ENCODE measurements around the gene P2RY2.
"Not testable (repeated sequence)": the region's sequence is repeated elsewhere in the genome, so short reads cannot be mapped to it uniquely, and the experiment has no call there.

Gene P2RY2

DNA sequence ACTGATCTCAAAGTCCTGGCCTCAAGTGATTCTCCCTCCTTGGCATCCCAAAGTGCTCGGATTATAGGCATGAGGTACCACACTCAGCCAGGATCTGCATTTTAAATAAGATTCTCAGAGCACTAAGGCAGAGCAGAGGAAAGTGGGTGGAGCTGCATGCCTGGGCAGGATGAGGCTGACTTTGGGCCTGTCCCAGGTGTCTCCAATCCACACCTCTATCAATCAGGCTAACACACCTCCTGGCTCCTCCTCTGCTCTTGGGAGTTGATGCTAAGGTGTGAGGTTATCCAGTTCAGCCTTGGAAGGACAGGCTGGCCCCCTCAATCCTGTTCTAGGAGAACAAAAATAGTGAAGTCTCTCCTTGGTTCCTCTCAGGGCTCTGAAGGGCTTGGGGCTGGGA, 30.2 kb upstream of the P2RY2 start:
- DNase-seq (ENCODE audit: low read depth in 3 of 3, low spot score in 1 of 3) = no peak

DNA sequence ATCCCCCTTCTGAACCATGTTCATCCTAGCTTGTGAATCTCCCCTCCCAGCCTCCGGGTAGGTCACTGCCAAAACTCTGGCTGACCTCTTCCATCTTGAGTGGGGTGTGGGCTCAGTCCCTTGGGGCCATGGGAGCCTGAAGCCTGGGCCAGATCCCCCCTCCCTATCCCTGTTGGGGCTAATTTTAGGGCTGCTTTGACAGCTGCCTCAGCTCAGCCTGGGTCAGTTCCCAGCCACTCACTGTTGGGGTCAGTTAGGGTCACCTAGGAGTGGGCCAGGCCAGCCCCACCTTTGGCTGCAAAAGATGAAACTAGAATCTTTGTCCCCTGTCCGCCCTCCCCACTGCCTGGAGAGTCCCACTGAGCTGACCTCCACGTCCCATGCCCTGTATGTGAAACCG, 29.8 kb upstream of the P2RY2 start:
- DNase-seq (ENCODE audit: low read depth in 3 of 3, low spot score in 1 of 3) = no peak

DNA sequence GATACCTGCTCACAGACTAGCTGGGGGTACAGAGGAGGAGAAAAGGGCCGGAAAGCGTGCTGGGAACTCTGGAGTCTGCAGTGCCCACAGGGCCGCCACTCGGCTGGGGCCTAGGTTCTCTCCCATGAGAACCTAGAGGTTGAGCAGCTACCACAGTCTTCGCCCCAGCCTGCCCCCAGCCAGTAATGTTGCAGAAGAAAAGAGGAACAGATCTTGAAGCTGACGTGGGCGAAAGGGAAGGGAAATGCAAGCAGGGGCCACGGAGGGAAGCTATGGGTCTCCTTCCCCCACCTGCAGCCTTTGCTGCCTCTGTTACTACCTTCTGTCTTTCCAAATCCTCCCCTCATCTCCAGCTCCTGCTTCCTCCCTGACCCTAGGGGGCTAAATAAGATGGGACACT, 28.8 kb upstream of the P2RY2 start:
- no peak for DNase-seq (ENCODE audit: low read depth in 3 of 3, low spot score in 1 of 3)

DNA sequence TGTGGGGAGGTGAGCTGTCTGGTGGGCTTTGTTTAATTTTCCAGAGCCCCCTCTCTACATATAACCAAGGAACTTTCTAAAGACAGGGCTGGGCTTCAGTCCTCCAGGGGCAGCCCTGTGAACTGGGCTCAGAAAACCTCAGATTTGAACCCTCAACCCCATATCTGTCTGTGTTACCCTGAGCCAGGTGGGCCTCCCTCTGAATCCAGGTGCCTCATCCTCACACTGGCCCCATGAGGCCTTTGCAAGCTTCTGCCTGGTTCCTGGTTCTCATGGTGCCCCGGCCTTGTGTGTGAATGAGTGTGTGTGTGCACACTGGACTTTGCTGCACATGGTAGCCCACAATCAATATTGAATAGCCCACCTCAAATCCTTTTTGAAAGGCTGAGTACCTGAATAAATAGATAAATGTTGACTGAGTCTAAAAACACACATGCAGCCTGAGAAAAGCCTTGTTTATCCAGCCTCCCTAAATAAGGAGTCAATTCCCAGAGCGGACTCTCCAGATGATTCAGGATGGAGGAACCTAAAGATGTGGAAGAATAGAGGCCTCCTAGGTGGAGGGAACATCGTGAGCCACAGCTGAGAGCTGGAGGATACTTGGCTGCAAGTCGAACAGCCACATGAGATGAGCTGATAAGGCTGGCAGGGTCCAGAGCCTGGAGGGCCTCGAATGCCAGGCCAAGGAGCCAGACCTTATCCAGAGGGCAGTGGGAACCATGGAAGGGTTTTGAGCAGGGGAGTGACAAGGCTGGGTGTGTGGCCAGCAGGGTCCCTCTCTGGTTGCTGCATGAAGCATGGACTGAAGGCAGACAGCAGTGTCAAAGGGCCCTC, 28.1 kb upstream of the P2RY2 start:
- DNase-seq (ENCODE audit: low read depth in 3 of 3, low spot score in 1 of 3) = no peak

DNA sequence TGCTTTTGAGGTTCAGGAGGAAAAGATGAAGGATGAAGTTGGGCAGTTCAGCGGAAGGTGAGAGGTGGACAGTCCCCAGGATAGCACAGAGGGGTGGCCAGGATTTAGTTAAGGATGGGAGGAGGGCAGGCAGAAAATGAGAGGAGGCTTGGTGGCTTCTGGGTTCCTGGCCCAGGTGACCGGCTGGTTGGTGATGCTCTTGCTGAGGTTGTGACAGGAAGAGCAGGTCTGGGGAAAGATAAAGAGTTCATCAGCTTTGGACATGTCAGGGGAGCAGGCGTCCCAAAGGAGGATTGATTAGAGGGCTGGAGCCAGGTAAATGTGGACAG, 27.6 kb upstream of the P2RY2 start:
- no peak for DNase-seq (ENCODE audit: low read depth in 3 of 3, low spot score in 1 of 3)

DNA sequence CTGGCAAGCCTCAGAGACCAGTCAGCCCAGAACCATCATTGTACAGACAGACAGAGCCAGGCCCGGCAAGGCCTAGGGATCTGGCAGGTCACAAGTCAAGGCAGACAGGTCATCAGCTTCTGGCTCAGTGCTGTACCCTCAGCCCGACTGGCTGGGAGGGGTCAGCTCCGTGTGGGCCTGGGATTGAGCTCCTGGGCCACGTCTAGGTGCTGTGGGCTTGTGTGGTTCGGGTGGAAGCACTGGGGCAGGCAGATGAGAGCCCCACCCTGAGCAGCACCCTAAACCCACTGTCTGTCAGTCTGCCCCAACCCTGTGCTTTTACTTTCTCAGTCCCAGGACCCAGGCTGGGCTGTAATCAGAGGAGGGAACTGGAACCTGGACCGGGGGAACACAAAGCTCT, 26.9 kb upstream of the P2RY2 start:
- DNase-seq (ENCODE audit: low read depth in 3 of 3, low spot score in 1 of 3) = no peak

DNA sequence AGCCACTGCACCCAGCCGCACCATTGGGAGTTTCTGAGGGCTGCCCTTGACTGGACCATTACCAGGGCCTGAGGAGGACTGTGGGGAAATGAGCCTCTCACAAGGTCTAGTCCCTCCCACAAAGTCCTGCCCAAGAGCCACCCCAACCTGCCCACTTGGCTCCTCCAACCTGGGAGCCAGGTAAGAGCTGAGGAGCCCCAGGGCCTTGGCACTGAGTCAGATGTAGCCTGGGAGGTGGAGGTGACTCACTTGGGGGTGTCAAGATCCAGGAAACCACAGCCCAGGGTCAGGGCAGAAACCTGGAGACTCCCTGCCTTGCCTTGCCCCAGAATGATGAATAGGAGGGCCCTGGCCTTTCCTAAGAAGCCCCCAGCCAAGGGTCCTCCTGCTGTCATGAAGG, 25.8 kb upstream of the P2RY2 start:
- DNase-seq (ENCODE audit: low read depth in 3 of 3, low spot score in 1 of 3) = no peak

DNA sequence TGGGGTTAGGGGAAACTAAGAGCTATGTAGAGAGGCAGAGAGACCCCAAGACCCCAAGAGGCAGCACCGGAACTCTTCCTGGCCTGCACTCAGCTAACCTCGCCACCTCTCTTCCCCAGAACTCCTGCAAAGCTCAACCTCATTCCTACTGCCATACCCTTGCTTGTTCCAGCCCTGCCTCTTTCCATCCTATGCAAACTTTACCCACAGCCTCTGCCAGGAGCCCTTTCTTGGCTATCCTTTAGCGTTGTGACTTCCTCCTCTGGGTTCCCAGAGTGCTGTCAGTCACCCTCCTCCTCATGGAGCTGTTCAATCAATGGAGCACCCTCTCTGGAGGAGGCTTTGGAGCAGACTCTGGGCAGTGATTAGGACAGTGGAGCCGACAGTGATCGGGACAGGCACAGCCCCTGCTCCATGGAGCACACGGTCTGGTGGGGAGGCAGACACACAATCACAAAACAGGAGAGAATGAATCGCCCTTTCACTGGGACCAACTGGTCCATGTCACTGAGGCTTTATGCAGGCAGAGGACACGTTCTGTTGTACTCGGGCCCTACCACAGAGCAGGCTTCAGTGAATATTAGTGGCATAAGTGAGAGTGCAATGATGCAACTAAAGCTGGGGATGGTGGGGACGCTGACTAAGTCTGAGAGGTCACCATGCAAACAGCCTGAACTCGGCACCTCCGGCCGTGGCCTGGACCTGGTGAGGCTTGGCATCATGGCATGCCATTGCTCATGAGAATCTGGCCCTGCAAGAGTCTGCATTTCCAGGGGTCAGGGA, 24.6 kb upstream of the P2RY2 start:
- no peak for DNase-seq (ENCODE audit: low read depth in 3 of 3, low spot score in 1 of 3)

DNA sequence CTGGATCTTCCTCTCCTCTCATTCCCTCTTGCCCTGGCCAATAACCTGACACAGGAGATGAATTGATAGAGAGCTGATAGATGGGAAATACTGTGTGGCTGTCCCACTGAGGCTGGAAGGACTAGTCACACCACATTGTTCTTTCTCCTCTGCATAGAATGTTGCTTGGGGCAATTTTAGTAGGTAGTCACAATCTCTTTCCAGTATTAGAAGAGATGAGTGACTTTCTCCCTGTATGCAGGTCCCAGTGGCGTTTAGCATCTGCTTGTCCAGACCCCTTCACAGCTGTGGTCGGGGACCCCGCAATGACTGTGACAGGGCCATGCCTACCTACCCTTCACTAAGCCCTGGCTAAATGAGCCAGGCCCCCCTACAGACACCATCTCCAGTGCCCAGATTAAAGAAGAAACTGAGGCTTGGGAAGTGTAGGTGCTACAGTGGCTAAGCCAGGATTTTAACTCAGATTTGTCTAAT, 24.0 kb upstream of the P2RY2 start:
- DNase-seq (ENCODE audit: low read depth in 3 of 3, low spot score in 1 of 3) = no peak

DNA sequence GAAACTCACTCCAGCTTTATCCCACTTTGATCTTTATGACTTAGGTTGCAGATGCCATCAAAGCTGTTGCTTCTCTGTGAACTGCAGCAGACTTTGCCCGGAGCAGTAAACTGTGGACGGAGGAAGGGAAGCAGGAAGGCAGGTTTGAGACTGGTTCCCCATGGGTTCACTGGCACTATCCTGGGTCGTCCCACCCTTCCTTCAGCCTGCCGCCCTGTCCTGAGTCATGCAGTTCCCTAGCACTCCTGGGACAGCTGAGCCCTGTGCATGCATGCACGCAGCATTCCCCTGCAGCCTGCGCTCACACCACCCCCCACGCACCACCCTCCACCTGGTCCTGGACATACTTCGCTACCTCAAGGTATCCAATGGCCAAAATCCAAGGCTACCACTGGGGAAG, 23.5 kb upstream of the P2RY2 start:
- DNase-seq (ENCODE audit: low read depth in 3 of 3, low spot score in 1 of 3) = no peak

DNA sequence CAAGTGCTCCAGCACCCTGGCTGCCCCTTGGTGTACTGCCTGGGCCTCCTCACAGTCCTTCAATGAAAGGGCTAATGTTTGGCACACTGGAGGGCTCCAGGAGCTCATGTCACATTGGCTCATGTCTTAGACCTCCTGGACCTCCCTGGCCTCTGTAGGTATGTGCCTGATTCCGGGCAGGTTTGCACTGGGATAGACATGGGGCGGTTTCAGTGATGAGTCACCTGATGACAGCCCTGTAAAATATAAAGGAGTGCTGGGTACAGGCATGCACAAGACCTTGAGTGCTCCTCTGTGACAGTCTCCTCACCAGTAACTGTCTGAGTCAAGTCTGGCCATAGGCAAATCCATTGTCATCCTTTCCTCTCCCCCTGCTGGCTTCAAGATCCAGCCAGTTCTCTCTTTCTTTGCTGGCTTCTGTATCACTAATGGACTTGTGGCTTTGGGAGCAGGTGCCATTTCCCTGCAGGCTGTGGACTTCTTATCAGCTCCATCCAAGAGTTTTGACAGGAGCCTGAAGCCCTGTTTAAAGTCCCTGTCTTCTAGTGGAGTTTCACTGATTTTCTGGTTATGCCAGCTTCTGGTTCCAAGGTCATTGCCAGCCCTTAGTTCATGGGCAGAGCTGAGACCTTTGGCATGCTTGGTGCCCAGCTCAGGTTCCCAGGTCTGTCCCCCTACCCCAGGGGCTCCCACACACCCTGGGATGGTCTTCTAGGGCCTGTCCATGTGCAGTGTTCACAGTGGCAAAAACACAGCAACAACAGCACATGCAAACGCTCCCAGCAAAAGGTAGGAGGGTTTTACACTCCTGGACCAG, 22.7 kb upstream of the P2RY2 start:
- no peak for DNase-seq (ENCODE audit: low read depth in 3 of 3, low spot score in 1 of 3)

DNA sequence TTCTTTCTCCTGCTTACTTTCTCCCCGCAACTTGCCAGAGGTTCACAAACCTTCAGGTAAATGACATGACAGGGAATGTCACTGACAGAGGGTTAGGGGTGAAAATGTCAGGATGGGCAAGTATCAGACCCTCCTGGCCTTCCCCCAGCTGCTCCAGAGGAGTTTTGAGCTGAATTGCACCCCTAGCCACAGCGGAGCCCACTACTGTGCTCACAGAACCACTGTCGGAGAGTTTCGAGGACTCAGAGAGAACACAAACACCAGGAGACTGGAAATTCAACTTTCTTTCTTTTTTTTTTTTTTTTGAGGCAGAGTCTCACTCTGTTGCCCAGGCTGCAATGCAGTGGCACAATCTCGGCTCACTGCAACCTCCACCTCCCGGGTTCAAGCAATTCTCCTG, 21.5 kb upstream of the P2RY2 start:
- DNase-seq (ENCODE audit: low read depth in 3 of 3, low spot score in 1 of 3) = no peak

DNA sequence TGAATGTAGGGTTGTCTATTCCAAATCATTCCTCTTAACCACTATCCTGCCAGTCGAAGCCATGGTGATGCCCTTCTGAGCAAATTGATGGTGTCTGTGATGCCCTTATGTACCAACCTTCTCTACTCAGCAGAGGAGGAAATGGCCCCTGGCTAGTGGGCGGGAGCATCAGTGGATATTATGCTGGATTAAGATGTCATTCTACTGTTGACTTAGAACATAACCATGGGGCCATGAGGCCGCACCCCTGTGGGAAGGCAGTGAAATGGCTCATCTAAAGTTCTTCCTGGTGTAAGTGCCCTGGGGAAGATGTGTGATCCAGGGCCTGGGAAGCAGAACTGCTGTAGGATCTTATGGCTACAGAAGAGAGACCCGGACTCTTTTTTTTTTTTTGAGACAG, 20.7 kb upstream of the P2RY2 start:
- no peak for DNase-seq (ENCODE audit: low read depth in 3 of 3, low spot score in 1 of 3)

DNA sequence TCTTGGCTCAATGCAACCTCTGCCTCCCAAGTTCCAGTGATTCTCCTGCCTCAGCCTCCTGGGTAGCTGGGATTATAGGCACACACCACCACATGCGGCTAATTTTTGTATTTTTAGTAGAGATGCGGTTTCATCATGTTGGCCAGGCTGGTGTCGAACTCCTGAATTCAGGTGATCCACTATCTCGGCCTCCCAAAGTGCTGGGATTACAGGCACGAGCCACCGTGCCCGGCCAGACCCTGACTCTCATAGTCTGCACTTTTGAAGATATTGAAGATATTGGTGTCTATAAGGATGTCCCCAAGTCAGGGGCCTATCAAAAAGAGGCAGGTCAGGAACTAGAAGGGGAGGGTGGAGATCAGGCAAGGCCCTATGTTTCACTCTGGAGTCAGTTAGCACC, 20.3 kb upstream of the P2RY2 start:
- not testable (repeated sequence) for DNase-seq (ENCODE audit: low read depth in 3 of 3, low spot score in 1 of 3)

DNA sequence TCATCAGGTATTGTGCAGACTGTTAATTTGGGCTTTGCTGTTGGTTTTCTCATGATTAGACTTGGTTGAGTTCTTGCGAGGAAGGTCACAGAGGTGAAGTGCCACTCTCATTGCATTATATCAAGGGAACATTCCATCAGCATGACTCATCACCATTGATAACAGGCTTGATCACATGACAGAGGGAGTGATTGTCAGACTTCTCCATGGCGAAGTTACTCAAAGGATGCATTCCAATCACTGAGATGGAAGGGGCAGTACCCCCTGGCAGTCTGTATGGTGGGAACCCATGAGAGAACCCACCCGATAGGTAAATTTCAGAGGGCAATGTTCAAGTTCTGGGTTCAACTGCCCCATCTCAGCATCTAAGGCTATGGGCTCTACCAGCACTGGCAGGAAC, 19.4 kb upstream of the P2RY2 start:
- no peak for DNase-seq (ENCODE audit: low read depth in 3 of 3, low spot score in 1 of 3)

DNA sequence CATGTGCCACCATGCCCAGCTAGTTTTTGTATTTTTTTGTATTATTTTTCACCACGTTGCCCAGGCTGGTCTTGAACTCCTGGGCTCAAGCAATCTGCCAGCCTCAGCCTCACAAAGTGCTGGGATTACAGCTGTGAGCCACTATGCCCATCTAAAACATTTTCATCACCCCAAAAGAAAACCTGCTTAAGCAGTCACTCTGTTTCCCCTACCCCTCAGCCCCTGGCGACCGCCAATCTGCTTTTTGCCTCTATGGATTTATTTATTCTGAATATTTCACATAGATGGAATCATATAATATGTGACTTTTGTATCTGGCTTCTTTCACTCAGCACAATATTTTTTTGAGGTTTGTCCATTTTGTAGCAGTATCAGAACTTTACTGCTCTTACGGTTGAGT, 18.6 kb upstream of the P2RY2 start:
- DNase-seq (ENCODE audit: low read depth in 3 of 3, low spot score in 1 of 3) = no peak

DNA sequence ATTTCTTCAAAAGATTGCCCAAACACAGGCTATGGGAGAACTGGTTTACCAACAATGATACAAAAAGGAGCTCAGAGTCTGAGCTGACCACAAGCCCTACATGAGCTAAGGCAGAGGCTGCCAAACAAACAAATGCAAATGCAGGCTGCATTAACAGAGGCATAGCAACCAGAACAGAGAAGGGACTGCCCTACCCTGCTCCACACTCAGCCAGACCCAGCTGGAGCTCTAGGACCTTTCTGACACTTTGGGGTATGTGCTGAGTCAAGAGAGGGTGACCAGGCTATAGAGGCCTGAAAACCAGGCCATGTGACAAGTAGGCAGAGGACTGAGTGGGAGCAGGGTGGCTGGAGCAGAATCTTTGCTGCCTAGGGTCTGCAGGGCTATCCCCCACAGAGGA, 17.8 kb upstream of the P2RY2 start:
- no peak for DNase-seq (ENCODE audit: low read depth in 3 of 3, low spot score in 1 of 3)

DNA sequence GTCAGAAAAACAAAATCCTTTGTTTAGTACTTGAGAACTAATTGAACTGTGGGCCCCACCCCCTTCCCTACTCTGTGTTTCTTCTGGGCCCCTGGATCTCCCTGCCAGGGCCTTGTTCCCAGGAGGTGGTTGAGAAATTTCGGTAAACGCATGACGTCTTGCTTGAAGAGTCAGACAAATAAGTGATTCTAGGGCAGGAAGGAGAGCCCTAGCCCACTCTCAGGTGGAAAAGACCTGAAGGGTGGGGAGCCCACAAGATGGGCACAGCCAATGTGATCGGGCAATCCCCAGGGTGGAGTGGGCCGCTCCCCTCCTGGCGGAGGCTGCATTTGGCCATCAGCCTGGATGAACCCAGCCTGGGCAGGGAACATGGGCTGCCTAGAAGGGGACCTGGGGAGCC, 16.8 kb upstream of the P2RY2 start:
- DNase-seq (ENCODE audit: low read depth in 3 of 3, low spot score in 1 of 3) = no peak

DNA sequence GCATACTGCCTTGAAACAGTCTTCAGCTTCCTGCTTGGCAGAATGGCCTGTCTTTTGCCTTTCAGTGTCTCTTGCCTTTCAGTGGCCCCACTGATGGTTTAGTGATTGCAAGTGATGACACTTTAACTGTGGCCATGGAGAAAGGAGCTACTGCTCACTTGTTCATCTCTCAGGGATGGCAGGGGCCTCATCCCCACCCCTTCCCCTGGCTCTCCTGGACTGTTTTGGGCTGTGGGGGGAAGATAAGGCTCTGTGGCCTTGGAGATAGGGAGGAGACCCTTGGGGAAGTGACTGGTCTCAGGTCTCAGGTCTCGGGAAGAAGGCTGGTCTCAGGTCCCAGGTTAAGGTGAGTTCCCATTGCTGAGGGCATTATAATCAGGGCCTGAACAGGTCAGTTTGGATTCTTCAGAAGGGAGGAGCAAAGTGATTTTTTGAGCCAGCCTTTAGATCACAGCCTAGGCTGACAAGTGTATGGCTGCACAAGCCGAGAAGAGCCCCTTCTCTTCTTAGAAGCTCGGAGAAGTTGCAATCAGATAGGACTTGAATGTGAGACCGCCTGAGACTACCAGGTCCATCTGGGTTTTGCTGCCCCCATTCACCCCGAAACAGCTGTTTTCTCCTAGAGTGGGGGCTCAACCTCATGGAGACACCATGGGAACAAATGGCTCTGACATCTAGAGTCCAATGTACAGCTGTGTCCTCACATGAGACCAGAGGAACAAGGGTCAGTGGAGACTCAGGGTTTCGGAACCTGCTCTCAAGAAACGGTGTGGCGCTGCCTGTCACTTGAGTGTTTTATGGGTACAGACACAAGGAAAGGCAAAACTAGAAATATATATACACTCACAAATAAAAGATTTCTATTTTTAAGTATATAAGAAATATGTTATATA, 15.9 kb upstream of the P2RY2 start:
- DNase-seq (ENCODE audit: low read depth in 3 of 3, low spot score in 1 of 3) = no peak

DNA sequence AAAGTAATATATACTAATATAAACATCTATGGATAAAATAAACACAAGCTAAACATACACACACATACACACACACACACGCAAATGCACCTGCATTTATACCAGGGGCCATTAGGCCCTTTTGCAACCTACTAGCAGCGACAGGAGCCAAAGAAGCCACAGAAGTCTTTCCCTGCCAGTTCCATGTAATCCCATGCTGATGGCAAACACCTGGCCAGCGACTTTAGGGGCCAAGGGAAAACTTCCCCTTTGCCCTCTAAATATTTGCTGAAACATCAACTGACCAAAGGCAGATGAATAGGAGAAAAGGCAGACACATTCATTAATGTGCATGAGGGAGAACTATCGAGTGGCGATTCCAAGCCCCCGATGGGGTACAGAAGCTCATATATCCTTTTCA, 14.8 kb upstream of the P2RY2 start:
- DNase-seq (ENCODE audit: low read depth in 3 of 3, low spot score in 1 of 3) = no peak

DNA sequence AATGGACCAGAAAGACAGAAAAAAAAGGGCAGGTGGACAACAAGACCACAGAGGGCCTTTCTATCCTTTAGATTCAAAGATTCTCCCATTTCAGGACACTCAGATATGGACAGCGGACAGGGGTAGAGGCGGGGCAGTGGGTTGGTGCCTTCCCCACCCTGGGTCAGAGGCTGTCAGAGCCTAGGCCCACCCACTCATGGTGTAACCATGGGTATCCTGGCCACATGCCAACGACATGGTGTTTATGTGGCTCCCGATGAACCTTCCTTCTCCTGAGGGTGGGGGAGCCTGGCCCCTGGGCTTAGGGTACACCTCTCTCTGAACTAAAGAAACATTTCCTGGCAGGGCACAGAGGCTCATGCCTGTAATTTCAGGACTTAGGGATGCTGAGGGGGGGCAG, 14.3 kb upstream of the P2RY2 start:
- no peak for DNase-seq (ENCODE audit: low read depth in 3 of 3, low spot score in 1 of 3)

All from stimulated activated CD4-positive, alpha-beta T cell treated with anti-CD3 and anti-CD28 coated beads, TNF-alpha, amount 100 ng/mL, for 1 hour (primary cell).